Esophagus squamous epithelium (tissue), 4 donors: ENCODE results near the gene CLTA.

Experiments
- CTCF ChIP-seq, 6 experiments: fragments of 450-650 bp in 4 of 6; fragments of 200-600 bp in 2 of 6; sonication (generic) in 2 of 6; IDR thresholded peaks; one replicate each; pipeline ENCODE4 v1.5.1; 2016 to 2019; ENCODE audit warnings: antibody characterized with exemption in 6 of 6, mild to moderate bottlenecking in 4 of 6, moderate library complexity in 4 of 6
- POLR2A ChIP-seq, 4 donors: fragments of 450-650 bp; IDR thresholded peaks; one replicate each; pipeline ENCODE4 v1.6.1; 2017; ENCODE audit warnings: antibody characterized with exemption in 4 of 4, mild to moderate bottlenecking in 4 of 4, moderate library complexity in 3 of 4

DNA sequence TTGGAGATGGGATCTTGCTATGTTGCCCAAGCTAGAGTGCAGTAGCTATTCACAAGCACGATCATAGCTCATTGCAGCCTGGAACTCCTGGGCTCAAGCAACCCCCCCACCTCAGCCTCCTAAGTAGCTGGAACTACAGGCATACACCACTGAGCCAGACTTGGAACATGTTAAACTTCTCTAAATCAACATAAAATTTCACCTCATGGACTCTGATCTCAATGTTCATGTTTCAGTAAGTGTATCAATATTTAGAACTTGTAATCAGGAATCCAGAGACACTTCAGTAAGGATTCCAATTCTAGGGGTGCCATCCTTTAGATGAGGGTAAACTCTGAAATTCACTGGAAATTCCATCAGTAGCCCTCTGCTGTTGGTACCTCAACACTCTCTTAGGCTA is 60.7 kb downstream of the CLTA start:
- TF ChIP-seq POLR2A (IDR thresholded peaks at IDR 0.05) (no peak), CTCF (IDR thresholded peaks at IDR 0.05) (no peak)
